NT2/D1 (cell line): ENCODE results near the gene RHNO1.
A peak's percentile ranks its signal among the peaks of the same experiment; 100 is the strongest.

Experiments
- DNase-seq: peaks from one replicate; pipeline ENCODE4 v3.0.0-alpha.2; 2011; ENCODE audit warnings: low read depth, low spot score
- H3K27me3 ChIP-seq: 2 replicates; pipeline ENCODE4 v1.6.0; 2011; ENCODE audit warnings: mild to moderate bottlenecking; ENCODE audit not compliant: insufficient read length, insufficient read depth
- H3K36me3 ChIP-seq: 2 replicates; pipeline ENCODE4 v1.6.1; 2011; ENCODE audit warnings: mild to moderate bottlenecking, low read length, mixed read lengths; ENCODE audit not compliant: insufficient read depth, insufficient read length
- H3K4me1 ChIP-seq: 2 replicates; pipeline ENCODE4 v1.5.1; 2011; ENCODE audit not compliant: insufficient read depth, insufficient read length
- H3K4me3 ChIP-seq: 2 replicates; pipeline ENCODE4 v1.5.1; 2011; ENCODE audit warnings: low read depth; ENCODE audit not compliant: insufficient read length
- H3K9ac ChIP-seq: 2 replicates; pipeline ENCODE4 v1.6.0; 2011; ENCODE audit warnings: low read depth; ENCODE audit not compliant: insufficient read length
- H3K9me3 ChIP-seq: 2 replicates; pipeline ENCODE4 v1.5.1; 2011; ENCODE audit warnings: mild to moderate bottlenecking, low read length; ENCODE audit not compliant: insufficient read depth
- SUZ12 ChIP-seq: IDR thresholded peaks from 2 replicates; pipeline ENCODE4 v1.6.1; 2011; ENCODE audit not compliant: insufficient read length, insufficient read depth; ENCODE audit errors: extremely low read depth
- YY1 ChIP-seq: IDR thresholded peaks from 2 replicates; pipeline ENCODE4 v1.6.1; 2011; ENCODE audit not compliant: insufficient read length, insufficient read depth
- ZNF274 ChIP-seq: IDR thresholded peaks from 2 replicates; pipeline ENCODE4 v1.6.1; 2011; ENCODE audit warnings: mild to moderate bottlenecking, low read depth, low read length

The RHNO1 gene

GRCh38 chr12:2892246-2892645, 15.2 kb downstream of the RHNO1 start:
- DNase-seq = no peak
- Histone ChIP-seq H3K36me3 (peaks cover 34% of the 10 kb centered on the region), H3K4me1 (peaks cover 3% of the 10 kb centered on the region), H3K9me3 (no peaks in the 10 kb centered on the region), H3K4me3 (no peak overlapping the region), H3K9ac (peak overlapping the region; percentile 47), H3K27me3 (no peaks in the 10 kb centered on the region)
- TF ChIP-seq SUZ12 (no peak), ZNF274 (no peak)

DNA sequence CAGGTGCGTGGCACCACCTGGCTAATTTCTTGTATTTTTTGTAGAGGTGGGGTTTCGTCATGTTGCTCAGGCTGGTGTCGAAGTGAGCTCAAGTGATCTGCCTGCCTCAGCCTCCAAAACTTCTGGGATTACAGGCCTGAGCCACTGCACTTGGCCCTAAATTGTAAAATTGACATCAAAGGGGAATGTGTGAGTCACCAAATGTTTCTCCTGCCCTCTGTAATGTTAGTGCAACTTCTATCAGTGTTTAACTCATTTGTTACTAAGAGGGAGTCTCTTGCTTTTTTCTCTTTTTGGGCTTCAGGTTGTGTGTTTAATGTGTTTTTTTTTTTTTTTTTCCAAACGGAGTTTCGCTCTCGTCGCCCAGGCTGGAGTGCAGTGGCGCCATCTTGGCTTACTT, 16.0 kb downstream of the RHNO1 start:
- Histone ChIP-seq H3K9me3 (no peaks in the 10 kb centered on the region), H3K4me1 (peaks cover 3% of the 10 kb centered on the region), H3K27me3 (no peaks in the 10 kb centered on the region), H3K36me3 (peaks cover 30% of the 10 kb centered on the region), H3K4me3 (no peak overlapping the region), H3K9ac (no peak overlapping the region)
- TF ChIP-seq ZNF274 = no peak
- no peak for DNase-seq

- Histone ChIP-seq H3K4me1 (peaks cover 3% of the 10 kb centered on the region), H3K27me3 (no peaks in the 10 kb centered on the region), H3K4me3 (no peak overlapping the region), H3K9ac (no peak overlapping the region), H3K9me3 (no peaks in the 10 kb centered on the region), H3K36me3 (peaks cover 21% of the 10 kb centered on the region)
- no peak for DNase-seq
- TF ChIP-seq YY1 (no peak), SUZ12 (no peak), ZNF274 (no peak)
Measured at GRCh38 chr12:2895051-2895451, 18.0 kb downstream of the RHNO1 start.

- Histone ChIP-seq H3K36me3 (peaks cover 21% of the 10 kb centered on the region), H3K9ac (no peak overlapping the region), H3K27me3 (no peaks in the 10 kb centered on the region), H3K9me3 (no peaks in the 10 kb centered on the region), H3K4me3 (no peak overlapping the region), H3K4me1 (peaks cover 3% of the 10 kb centered on the region)
- DNase-seq = no peak
- TF ChIP-seq SUZ12 (no peak), YY1 (no peak), ZNF274 (no peak)
Measured at GRCh38 chr12:2895511-2895910, 18.5 kb downstream of the RHNO1 start.

DNA sequence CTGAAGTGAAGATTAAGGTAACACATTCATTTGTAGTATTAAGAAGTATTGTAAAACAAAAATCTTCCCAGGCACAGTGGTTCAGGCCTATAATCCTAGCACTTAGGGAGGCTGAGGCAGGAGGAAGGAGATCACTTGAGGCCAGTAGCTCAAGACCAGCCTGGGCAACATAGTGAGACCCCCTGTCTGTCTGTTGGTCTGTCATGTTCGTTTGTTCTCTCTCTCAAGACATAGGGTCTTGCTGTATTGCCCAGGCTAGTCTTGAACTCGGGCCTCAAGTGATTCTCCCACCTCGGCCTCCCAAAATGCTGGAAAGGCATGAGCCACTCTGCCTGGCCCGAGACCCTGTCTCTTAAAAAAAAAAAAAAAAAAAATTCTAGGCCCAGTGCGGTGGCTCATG, 20.4 kb downstream of the RHNO1 start:
- Histone ChIP-seq H3K9me3 (no peaks in the 10 kb centered on the region), H3K4me3 (no peak overlapping the region), H3K4me1 (peaks cover 3% of the 10 kb centered on the region), H3K9ac (no peak overlapping the region), H3K27me3 (no peaks in the 10 kb centered on the region), H3K36me3 (peaks cover 21% of the 10 kb centered on the region)
- no peak for TF ChIP-seq YY1
- no peak for TF ChIP-seq SUZ12
- no peak for TF ChIP-seq ZNF274
- no peak for DNase-seq

GRCh38 chr12:2900642-2901041, 23.6 kb downstream of the RHNO1 start:
- no peak for TF ChIP-seq YY1
- TF ChIP-seq SUZ12 = no peak
- TF ChIP-seq ZNF274 = no peak
- H3K9ac ChIP-seq = no peak overlapping the region
- no peaks in the 10 kb centered on the region for H3K4me1 ChIP-seq
- no peak overlapping the region for H3K4me3 ChIP-seq
- peaks cover 24% of the 10 kb centered on the region for H3K36me3 ChIP-seq
- no peaks in the 10 kb centered on the region for H3K27me3 ChIP-seq
- DNase-seq = no peak
- H3K9me3 ChIP-seq = no peaks in the 10 kb centered on the region

GRCh38 chr12:2902272-2902880, 25.4 kb downstream of the RHNO1 start:
- no peak for DNase-seq
- H3K4me3 ChIP-seq = no peak overlapping the region
- no peaks in the 10 kb centered on the region for H3K4me1 ChIP-seq
- H3K36me3 ChIP-seq = peaks cover 12% of the 10 kb centered on the region
- no peaks in the 10 kb centered on the region for H3K9me3 ChIP-seq
- no peaks in the 10 kb centered on the region for H3K27me3 ChIP-seq
- no peak overlapping the region for H3K9ac ChIP-seq
- no peak for TF ChIP-seq ZNF274

DNA sequence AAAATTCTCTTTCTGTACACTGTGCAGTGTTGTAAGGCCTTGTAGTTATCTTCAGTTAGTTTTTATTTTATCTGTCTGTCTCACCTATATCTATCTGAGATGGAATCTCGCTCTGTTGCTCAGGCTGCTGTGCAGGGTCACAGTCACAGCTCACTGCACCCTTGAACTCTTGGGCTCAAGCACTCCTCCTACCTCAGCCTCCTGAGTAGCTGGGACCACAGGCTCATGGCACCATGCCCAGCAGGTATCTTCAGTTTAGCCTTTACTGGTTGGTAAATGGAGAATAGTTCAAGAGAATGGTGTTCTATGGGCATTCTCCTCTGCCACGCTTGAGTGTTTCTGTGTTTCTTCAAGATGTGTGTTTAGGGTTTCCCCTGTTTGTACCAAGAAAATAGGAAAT, 27.2 kb downstream of the RHNO1 start:
- no peaks in the 10 kb centered on the region for H3K9me3 ChIP-seq
- peaks cover 10% of the 10 kb centered on the region for H3K36me3 ChIP-seq
- TF ChIP-seq YY1 (no peak), SUZ12 (no peak), ZNF274 (no peak)
- H3K27me3 ChIP-seq = no peaks in the 10 kb centered on the region
- H3K4me3 ChIP-seq = no peak overlapping the region
- H3K4me1 ChIP-seq = no peaks in the 10 kb centered on the region
- H3K9ac ChIP-seq = no peak overlapping the region
- no peak for DNase-seq
